Stimulated activated CD4-positive, alpha-beta T cell treated with anti-CD3 and anti-CD28 coated beads, Interleukin-4, amount 100 ng/mL, for 24 hours (primary cell): ENCODE data around the gene LIN52.
A peak's percentile ranks its signal among the peaks of the same experiment; 100 is the strongest.

Experiments
- DNase-seq: peaks from one replicate; pipeline ENCODE4 v3.0.0-alpha.2; 2020

Gene LIN52, protein sequence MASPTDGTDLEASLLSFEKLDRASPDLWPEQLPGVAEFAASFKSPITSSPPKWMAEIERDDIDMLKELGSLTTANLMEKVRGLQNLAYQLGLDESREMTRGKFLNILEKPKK

DNA sequence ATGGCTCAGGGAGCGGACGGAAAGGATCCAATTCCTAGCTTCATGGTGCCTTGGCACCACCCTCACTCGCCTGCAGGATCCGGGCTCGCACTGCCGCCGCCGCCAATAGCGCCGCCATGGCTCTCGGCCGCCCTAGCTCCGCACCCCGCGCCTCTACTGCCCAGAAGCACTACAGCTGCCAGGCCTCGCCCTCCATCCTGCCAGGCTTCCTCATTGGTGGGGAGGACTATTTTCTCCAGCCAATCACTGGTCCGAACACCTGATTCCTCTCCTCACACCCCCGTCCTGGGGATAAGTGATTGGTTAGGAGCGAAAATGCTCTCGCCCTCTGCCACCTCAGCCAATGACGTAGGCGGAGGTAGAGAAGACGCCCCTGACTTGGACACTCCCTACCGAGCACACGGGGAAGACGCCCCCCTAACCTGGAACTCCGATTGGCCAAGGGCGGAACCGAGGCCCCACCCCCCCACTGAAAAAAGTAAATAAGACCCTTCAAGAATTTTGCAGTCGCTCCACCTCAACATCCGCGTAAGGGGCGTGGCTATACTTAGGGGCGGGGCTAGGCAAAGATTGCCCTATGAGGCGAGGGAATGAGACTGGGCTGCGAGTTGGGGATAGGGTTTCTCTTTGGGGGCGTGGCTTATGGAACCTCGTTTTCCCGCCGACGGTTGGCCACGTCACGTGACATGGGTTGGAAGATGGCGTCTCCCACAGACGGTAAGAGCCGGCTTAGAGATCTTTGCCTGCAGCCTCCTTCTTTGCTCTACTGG lies at the start of gene LIN52, which contains the start of gene ALDH6A1:
TSS of gene LIN52 (plus strand) at position 680 of the 770 bp plus-strand sequence. CDS start at position 699, 19 bp downstream.
TSS of gene ALDH6A1 (minus strand) at position 177 of the 770 bp plus-strand sequence. CDS start at position 118, 59 bp downstream.
- DNase-seq: peak; percentile 100

DNA sequence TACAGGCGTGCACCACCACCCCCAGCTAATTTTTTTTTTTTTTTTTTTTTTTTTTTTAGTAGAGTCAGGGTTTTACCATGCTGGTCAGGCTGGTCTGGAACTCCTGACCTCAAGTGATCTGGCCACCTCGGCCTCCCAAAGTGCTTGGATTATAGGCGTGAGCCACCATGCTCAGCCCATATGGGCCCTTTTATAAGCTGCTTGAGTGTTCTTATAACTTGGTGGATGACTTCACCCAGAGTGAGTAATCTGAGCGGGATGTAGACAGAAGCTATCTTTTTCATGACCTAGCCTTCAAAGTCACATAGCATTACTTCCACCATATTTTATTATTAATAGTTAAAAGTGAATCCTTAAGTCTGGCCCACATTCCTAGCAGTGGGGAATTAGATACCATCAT lies 49.2 kb upstream of the LIN52 start:
- no peak for DNase-seq

- DNase-seq: no peak
Measured at GRCh38 chr14:74038020-74038859, 46.5 kb upstream of the LIN52 start.

DNA sequence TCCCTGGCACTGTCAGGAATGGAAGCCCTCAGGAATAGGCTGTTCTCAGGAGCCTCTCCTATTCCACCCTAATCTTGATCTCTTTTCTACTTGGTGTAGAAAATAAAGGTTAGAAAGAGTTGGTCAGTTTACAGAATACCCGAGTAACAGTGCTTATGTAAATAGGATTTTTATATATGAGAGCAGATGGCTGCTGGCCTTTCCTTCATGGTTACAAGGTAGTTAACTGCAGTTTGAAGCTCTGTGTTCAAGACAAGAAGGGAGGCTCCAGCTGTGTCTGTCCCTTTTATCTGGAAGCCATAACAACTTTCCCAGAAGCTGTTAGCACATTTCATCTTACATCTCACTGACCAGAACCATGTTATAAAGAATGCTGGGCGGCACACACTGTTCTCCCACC lies 42.5 kb upstream of the LIN52 start:
- no peak for DNase-seq

- DNase-seq: no peak
Measured at GRCh38 chr14:74045522-74045921, 39.2 kb upstream of the LIN52 start.

- no peak for DNase-seq
Measured at GRCh38 chr14:74048281-74048680, 36.5 kb upstream of the LIN52 start.

GRCh38 chr14:74049876-74050495 lies 34.8 kb upstream of the LIN52 start:
- DNase-seq: no peak

- no peak for DNase-seq
Measured at GRCh38 chr14:74062809-74063150, 22.0 kb upstream of the LIN52 start.

- no peak for DNase-seq
Measured at GRCh38 chr14:74064426-74064825, 20.3 kb upstream of the LIN52 start.

DNA sequence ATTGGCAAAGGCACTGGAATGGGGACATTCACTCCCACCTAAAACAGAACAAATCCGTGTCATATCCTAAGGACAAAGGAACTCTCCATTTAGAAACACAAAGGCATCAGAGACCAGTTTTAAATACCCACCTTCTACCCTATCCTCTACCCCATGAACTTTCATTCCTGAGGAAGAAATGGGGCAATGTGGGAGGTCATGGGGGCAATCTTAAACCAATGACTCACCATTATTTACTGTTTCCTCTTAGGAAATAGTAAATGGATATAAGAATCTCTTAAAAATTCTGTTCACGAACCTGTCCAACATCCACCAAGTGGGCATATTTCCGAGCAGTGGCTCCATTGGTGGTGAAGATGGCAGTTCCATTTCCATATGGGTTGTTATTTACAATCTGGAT lies 19.9 kb upstream of the LIN52 start:
- DNase-seq: no peak

GRCh38 chr14:74065746-74066575 lies 18.8 kb upstream of the LIN52 start:
- DNase-seq: no peak

- DNase-seq: no peak
Measured at GRCh38 chr14:74077401-74077800, 7.4 kb upstream of the LIN52 start.

GRCh38 chr14:74080820-74081460 lies 3.8 kb upstream of the LIN52 start:
- DNase-seq: no peak

DNA sequence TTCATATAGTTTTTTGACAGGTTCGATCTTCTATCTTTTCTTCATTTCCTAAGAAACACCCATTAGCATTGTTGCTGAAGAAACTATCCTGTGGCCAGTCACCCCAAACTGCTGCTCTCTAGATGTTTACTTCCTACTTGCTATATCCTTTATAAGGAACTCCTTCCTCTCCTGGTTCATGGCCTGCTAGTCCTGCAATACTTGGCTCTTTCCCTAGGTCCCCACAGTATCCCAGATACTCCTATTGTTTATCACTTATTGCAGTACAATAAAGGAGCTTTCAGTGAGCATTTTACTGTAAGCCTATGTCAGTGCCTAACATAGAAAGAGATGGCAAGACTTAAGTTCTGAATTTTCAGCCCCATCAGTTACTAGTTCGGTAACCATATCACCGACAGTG lies 3.3 kb upstream of the LIN52 start:
- DNase-seq: no peak

DNA sequence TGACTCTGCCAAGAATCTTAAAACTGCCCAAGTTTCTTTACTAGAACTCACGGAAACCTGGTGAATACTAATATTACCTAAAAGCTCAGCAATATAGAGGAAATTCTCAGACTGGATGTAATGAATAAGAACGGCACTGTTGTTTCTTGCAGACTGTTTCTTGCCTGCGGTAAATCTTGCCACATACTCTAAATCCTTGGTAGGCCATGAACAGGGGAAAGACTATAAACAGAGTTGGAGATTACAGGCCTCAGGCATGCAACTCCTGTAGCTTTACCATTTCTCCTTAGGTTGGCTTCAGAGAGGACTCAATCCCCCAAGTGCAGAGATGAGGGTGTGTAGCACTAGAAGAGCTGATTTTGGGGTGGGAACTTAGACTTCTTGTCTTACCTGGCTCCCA lies 1.6 kb upstream of the LIN52 start:
- no peak for DNase-seq

DNA sequence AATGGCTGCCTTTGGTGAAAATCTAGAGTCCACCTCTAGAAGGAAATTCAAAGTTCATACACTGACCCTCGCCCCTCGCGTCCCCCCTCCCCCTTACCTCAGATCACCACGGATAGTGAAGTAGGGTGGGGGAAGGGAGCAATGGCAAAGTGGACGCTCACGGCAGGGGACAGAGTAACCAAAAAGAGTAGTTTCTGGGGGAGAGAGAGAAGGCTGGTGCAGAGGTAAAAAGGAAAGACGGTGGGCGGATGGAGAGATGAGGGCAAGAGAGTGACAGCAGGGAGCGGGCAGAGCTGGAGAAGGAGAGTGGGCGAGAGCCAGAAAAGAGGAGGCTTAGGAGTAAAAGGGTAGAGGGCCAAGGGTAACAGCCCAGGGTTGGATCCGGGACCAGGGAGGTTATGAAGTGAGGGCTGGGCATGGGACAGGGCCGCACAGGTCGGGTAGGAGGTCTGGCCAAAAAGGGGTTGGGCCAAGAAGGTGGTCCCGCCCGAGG lies 926 bp upstream of the LIN52 start:
- no peak for DNase-seq

- no peak for DNase-seq
Measured at GRCh38 chr14:74085047-74085637, 386 bp downstream of the LIN52 start.

GRCh38 chr14:74085828-74086227 lies 1.1 kb downstream of the LIN52 start:
- no peak for DNase-seq

DNA sequence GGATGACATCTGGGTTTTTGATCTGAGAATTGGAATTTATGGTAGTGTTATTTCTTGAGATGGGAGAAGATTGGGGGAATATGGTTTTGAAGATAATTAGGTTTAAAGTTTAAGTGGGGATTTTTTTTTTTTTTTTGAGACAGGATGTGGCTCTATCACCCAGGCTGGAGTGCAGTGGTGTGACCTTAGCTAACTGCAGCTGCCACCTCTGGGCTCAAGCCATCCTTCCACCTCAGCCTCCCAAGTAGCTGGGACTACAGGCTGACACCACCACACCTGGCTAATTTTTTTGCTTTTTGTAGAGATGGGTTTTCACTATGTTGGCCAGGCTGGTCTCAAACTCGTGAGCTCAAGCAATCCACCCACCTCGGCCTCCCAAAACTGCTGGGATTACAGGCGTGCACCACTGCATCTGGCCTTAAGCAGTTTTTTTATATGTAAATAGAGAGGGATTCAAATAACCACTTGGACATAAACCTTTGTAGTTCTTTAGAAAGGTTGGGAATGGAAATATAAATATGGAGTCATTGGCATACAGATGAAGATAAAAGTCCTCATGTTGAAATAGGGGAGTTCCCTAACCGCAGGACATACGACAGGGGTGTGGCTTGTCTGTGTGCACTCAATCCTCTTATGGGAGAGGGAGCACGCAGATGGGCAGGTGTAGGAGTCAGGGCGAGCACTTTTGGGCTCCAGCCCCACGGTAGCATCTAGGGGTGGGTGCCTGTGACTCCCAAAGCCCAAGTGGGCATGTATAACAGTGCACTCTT lies 4.7 kb downstream of the LIN52 start:
- DNase-seq: no peak

GRCh38 chr14:74105381-74105780 lies 20.6 kb downstream of the LIN52 start:
- no peak for DNase-seq

GRCh38 chr14:74109369-74109768 lies 24.6 kb downstream of the LIN52 start:
- DNase-seq: no peak
